ENCODE measurements around the gene UGT1A7.

- peak; percentile 14 for TF ChIP-seq CTCF (IDR thresholded peaks at IDR 0.05; ENCODE audit: borderline replicate concordance, extremely low read depth, low read length, poor library complexity, severe bottlenecking)
- no peak for TF ChIP-seq EZH2 (IDR thresholded peaks at IDR 0.05; ENCODE audit: borderline replicate concordance, low read depth, low read length, severe bottlenecking)
Observed at GRCh38 chr2:233674314-233674713, 7.4 kb upstream of the UGT1A7 start.

Measured in DND-41 (cell line).